Glomerular visceral epithelial cell (primary cell): ENCODE measurements around the gene HM13.
"Not testable (repeated sequence)": the region's sequence is repeated elsewhere in the genome, so short reads cannot be mapped to it uniquely, and the experiment has no call there.

Experiments used
- DNase-seq: peaks from one replicate; pipeline ENCODE4 v3.0.0-alpha.2; 2016; ENCODE audit errors: extremely low spot score

The HM13 gene

DNA sequence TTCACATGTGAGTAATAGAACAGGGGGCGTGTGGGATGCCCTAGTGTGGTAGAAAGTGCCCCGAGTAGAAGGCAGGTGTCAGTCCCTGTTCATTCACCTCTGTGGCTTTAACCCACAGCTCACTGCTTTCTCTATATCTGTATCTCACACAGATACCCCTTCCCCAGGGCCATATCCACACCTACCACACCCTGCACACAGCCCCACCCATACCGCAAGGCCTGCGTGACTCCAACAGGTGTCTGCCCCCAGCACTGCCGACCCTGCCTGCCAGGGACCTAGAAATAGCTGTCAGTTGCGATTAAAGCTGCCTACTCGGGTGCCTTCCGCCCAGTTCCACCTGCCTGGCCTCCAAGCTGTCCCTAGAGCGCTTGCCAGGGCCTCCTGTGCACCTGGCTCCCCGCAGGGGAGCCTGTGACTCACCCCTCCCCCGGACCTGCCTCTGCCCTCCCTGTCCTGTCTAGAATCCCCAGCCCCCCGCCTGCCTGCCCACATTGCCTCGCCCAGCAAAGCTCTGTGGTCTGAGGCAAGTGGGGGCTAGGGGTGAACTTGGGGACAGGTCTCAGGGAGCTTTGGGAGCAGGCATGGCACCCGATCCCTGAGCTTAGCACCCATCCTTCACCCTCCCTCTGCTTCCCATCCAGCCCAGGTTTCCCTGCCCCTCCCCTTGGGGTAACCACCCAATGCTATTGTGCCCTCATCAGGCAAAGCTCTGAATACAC lies 52.6 kb downstream of the HM13 start:
- peak; percentile 68 for DNase-seq

DNA sequence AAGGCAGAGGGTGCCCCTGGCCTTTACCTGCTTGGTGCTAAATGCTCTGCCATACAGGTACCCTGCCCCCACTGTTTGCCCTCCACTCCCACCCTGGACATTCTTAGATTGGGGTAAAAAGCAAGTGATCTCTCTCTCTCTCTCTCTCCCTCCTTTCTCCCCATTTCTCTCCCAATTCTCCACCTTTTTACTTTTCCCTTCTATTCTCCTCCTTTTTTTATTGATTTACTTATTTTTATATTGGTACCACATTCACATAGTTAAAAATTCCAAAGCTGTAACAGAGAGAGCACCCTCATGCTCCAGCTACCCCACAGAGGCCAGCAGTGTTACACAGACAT lies 53.1 kb downstream of the HM13 start:
- no peak for DNase-seq

DNA sequence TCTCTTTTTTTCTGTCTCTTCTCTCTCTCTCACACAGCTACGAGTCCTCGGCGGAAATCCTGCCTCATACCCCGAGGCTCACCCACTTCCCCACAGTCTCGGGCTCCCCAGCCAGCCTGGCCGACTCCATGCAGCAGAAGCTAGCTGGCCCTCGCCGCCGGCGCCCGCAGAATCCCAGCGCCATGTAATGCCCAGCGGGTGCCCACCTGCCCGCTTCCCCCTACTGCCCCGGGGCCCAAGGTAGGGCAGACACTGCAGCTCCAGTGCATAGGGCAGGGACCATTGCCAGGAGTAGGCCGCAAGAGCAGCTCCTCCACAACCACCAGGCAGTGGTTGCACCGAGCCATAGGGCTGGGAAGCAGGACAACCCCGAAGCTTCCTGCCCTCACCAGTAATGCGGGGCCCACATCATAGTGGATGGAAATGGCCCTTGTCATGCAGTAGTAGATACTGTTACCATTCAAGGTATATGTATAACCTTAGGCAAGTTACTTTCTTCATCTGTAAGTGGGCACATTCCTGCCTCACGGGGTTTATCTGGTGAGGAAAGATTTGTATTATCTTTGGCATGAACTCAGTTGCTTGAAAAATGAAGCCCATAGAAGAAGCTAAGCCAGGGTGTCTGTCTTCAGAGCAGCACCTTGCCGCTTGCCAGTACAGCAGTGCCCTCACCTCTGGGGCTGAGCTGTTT lies 53.9 kb downstream of the HM13 start:
- DNase-seq, result no peak

DNA sequence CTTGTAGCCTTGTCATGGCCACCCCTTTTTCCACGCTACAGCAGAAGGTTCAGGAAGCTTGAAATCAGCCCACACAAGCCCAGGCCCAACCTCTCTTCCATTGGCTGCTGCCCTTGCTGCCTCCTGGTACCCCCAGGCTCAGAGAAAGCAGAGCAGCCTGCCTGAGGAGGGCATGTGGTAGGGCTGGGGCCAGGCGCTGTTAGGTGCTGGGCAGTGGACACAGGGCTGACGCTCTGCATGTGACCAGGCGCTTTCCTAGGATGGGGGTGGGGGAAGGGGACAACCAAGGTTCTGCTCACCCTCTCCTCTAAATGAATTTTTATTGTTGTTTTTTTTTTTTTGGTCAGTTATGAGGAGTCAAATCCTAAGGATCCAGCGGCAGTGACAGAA lies 54.5 kb downstream of the HM13 start:
- no peak for DNase-seq

GRCh38 chr20:31569163-31570020 lies 55.1 kb downstream of the HM13 start:
- DNase-seq, result peak; percentile 63

DNA sequence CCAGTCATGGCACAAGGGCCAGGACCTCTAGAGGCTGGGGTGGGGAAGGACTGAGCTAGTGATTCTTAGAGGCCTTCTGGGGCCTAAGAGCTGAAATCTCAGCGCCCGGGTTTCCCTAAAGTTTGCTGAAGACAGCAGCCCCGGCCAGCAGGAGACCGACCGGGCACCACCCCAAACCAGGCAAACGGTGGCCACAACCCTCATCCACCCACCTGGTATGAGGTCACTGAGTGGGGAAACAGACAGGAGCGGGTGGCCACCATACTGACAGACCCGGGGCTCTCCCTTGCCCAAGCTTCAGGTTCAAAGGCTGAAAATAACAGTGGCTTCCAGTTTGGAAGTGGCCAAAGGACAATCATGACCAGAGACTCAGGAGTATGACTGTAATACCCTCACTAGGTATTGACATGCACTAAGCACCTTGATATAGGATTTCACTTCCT lies 55.8 kb downstream of the HM13 start:
- no peak for DNase-seq

- DNase-seq, result no peak
Observed at GRCh38 chr20:31570735-31571617, 56.7 kb downstream of the HM13 start.

GRCh38 chr20:31572042-31572700 lies 57.9 kb downstream of the HM13 start:
- DNase-seq, result no peak

DNA sequence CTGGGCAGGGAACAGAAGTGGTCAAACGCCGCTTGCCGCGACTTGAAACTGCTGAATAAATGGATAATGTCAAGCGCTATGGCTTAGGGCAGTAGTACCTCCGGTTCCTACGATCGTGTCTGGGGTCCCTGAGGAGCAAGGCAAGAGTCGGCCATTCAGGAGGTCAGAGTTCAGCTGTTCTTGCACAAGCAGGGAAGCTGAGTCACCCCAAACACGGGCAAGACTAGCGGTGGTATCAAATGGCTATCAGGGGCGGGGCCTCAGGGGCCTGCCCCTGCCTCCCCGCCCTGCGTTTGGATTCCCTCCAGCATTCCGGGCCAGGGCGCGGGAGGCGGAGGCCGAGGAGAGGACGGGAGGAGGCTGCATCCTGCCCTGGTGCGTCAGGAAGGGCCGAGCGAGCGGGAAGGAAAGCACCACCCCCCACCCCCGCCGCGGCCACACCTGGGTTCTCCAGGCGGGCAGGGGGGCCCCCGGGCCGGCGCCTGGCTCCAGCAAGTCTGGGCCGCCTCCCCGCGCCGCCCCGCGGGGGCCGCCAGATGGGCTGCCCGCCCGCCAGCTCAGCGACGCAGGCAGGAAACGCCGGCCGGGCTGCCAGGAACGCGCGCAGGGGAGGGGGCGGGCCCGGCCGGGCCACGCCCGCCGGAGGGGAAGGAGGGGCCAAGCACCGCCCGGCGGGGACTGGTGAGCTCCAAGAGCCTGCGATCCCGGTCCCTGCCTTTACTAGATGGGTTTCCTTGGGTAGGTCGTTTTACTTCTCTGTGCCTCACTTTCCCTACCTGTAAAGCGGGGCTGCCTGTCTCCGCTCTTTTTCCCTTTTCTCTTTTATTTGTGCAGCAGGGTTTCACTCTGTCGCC lies 58.7 kb downstream of the HM13 start:
- DNase-seq, result peak; percentile 100

DNA sequence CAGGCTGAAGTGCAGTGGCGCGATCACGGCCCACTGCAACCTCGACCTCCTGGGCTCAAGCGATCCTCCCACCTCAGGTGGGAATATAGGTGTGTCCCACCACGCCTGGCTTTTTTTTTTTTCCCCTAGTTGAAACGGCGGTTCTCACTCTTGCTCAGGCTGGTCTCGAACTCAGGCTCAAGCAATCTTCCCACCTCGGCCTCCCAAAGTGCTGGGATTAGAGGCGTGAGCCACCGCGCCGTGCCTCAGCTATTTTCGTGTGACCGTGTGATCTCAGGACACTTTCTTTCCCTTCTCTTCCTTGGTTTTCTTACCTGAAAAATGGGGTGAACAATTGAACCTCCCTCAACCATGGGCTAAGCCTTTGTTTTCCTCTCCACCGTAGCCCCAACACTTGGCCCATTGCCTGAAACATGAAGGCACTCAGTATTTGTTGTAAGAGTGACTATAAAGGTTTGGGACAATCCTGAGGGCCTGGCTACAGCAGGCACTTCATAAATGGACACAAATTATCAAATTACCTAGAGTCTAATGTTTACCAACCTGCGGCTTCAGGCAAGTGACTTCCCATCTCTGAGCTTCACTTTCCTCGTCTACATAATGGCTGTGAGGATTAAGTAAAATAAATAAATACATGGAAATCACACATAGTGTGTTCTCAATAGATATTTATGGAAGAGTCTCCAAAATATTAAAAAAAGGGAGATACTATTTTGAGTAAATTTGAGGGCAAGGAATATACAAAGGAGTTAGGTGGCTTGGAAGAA lies 59.5 kb downstream of the HM13 start:
- no peak for DNase-seq

- DNase-seq, result not testable (repeated sequence)
Observed at GRCh38 chr20:31574986-31575385, 60.7 kb downstream of the HM13 start.

DNA sequence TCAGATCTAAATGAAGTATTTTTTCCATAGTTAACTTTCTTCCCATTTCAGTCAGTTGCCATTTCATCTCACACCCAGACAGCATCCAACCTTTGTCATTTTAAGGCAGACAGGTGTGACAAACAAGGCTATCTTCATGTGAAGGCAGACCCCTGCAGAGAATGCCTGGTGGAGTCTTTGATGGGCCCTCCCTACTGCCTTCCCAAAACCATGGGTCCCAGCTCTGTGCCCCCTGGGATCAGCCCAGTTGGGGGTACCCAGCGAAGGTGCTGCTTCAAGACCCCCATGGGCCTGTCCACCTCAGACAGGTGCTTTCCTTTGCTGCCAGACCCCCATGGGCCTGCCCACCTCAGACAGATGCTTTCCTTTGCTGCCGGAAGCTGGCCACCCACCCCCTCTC lies 62.5 kb downstream of the HM13 start:
- no peak for DNase-seq

DNA sequence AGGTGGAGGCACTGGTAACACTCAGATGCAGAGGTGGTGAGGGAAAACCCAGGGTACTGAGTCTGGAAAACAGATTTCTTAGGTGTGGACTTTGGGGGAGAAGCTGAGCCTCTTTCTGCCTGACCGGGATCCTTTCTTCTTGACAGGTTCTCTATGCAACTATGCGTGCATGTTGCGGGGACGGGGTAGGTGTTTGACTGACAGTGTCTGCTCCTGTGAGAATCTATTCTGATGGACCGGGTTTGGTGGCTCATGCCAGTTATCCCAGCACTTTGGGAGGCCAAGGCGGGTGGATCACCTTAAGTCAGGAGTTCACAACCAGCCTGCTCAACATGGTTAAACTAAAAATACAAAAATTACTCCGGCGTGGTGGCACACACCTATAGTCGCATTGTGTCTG lies 63.0 kb downstream of the HM13 start:
- DNase-seq, result no peak

DNA sequence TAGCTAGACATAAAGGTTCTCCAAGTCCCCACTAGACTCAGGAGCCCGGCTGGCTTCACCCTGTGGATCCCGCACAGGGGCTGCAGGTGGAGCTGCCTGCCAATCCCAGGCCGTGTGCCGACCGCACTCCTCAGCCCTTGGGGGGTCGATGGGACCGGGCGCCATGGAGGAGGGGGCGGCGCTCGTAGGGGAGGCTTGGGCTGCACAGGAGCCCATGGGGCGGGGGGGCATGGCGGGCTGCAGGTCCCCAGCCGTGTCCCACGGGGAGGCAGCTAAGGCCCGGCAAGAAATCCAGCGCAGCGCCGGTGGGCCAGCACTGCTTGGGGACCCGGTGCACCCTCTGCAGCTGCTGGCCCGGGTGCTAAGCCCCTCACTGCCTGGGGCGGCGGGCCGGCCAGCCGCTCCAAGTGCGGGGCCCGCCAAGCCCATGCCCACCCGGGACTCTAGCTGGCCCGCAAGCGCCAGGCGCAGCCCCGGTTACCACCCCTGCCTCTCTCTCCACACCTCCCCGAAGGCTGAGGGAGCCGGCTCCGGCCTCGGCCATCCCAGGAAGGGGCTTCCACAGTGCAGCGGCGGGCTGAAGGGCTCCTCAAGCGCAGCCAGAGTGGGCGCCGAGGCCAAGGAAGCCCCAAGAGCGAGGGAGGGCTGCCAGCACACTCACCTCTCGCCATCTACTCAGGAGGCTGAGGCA lies 64.4 kb downstream of the HM13 start:
- DNase-seq, result no peak

- no peak for DNase-seq
Observed at GRCh38 chr20:31579245-31579644, 65.0 kb downstream of the HM13 start.

DNA sequence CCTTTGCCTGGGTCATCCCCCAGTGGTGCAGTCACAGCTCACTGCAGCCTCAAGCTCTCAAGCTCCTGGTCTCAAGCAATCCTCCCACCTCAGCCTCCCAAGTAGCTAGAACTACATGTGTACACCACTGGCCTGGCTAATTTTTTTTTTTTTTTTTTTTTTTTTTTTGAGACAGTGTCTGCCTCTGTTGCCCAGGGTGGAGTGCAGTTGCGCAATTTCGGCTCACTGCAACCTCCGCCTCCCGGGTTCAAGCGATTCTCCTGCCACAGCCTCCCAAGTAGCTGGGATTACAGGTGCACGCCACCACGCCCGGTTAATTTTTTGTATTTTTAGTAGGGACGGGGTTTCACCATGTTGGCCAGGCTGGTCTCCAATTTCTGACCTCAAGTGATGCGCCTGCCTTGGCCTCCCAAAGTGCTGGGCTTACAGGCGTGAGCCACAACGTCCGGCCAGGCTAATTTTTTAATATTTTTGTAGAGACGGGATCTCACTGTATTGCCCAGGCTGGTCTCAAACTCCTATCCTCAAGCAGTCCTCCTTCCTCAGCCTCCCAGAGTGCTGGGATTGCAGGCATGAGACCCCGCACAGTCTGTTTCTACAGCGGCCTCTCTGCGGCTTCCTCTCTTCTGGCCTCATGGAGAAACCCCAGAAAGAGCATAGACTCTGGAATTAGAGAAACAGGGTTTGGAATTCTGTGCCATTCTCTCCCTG lies 65.9 kb downstream of the HM13 start:
- not testable (repeated sequence) for DNase-seq

DNA sequence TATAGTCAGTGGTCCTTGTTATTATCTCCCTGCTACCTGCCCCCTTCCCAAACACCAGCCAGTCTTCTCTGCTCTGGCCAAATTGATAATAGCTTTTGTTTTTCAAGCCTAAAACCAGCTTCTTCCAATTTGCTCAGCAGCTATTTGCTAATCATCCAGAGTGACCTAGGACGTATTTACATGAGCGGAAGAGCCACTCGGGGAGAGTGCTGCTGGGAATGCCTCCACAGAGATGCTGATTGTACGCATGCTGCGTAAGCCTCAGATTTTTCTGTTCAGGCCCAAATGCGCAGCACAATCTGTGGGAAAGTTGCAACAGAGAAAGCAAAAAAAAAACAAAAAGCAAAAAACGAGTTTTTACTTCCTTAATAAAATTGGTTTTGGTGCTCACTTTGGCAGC lies 66.5 kb downstream of the HM13 start:
- DNase-seq, result no peak

GRCh38 chr20:31581391-31581790 lies 67.1 kb downstream of the HM13 start:
- no peak for DNase-seq
